NCI-H2029 (cell line): ENCODE results near the gene CDKL5.

ENCODE experiments used
- DNase-seq: peaks from one replicate; lab custom pipeline; 2025; lab: John Stamatoyannopoulos, UW

Gene CDKL5

DNA sequence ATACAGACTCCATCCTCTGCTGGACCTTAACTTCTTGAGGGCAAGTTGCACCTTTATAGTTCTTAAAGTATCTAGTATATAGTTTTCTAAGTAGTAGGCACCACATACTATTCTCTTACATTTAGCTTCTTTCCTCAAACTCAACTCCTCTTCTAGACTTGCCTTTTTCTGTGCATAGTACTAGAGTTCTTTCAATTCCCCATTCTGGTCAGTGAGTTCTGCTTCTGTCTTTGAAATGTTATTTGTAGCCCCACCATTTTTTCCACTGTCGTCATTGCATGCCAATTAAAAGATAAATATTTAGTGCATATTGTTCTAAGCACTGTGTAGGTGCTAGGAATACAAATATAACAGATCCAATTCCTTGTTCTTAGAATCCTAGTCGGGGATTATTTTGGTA lies 31.6 kb downstream of the CDKL5 start:
- no peak for DNase-seq

DNA sequence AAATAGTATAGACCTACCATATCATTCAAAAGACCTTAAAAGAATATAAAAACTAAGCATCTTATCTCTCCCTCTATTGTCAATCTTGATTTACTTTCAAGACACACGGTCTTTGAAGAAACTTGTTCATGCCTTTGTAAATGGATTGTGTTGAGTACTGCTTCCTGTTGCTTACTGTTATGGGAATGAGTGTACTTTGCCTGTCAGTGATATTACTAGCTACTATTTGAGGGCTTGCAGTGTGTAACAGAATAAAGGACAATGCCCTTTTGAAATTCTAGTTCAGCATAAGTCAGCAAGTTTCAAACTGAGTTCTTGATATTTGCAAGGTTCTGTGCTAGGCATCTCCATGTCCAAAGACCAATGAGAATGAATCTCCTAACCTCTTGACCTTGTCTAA lies 36.0 kb downstream of the CDKL5 start:
- no peak for DNase-seq

DNA sequence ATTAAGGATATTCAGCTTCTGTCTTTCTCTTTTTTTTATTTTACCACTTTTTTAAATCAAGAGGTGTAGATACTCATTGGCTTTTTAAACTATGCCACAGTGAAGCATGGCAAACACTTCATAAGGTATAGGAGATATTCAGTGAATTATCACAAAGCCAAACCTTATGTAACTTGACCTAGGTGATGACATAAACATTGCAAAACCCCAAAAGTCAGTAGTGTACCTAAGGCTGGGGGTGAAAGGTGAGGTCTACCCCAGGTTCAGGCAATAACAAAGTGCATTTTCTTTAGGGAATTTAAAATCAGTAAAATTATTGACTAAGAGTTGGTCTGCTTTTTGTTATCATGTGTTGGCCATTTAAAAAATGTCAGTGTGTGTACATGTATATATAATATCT lies 39.1 kb downstream of the CDKL5 start:
- no peak for DNase-seq

DNA sequence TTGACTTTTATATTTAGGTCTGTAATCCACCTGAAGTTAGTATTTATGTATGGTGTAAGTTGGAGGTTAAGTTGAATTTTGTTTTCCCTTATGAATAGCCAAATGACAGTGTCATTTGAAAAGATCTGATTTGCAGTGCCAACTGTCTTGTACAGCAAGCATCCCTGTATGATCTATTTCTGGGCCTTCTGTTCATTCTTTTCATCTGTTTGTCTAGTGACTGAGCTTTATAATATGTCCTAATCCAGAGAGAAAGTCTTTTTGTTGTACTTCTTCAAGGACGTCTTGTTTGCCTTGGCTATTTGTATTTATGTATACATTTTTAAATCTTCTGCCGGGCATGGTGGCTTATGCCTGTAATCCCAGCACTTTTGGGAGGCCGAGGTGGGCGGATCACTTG lies 39.6 kb downstream of the CDKL5 start:
- no peak for DNase-seq

DNA sequence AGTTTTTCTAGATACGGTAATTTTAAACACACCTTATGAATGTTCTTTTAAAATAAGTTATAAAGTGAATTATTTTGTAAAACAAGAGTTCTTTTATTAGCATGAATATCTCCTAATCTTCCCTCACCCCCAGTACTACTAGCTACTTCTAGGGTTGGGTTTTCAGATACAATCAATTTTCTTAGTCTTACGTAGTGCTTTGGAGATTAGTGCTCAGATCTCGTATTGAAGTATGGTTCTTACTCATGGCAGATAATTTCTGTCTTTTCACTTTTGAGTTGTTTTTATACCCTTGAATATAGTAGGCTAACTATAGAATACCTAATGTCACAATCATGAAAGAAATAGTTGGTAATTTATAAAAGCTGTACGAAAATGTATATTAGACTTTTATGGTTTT lies 43.2 kb downstream of the CDKL5 start:
- no peak for DNase-seq

DNA sequence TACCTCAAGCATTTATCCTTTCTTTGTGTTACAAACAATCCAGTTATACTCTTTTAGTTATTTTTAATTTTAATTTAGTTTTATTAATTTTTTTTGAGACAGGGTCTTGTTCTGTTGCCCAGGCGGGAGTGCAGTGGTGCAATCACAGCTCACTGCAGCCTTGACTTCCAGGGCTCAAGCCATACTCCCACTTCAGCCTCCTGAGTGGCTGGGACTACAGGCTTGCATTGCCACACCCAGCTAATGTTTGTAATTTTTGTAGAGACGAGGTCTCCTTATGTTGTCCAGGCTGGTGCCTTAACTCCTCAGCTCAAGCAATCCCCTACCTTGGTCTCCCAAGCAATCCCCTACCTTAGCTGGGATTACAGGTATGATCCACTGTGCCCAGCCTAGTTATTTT lies 45.9 kb downstream of the CDKL5 start:
- DNase-seq: no peak

DNA sequence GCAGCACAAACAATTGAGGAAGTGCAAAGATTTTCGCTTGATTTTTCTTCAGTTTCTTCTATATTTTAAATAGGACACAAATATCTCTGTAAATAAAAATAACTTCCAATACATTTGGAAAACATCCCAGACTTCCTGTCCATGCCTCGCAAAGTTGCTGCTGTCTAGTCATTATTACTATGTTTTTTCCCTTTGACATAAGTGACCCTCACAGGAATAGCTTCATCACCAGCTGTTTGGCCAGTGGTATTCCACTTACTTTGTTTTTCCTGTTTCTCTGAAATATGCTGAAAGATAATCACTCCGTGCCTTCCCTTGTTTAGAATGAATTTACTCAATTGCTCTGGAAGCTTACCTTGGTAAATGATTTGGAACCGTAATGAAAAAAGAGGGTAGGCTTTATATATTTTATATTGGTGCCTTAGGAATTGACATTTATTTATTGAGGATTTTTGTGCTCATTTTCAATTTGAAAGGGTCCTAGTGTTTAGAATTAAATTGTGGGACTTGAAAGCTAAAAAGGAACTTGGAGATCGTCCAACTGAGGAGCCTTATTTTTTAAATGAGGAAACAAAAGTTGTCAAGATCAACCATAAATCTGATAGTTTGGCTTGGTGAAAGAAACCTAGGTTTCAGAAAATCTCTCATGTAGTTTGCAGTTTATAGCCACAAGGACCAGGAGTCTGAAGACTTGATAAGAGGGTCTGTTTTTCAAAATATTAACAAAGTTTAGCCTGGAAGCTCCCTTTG lies 65.6 kb downstream of the CDKL5 start:
- DNase-seq: no peak

DNA sequence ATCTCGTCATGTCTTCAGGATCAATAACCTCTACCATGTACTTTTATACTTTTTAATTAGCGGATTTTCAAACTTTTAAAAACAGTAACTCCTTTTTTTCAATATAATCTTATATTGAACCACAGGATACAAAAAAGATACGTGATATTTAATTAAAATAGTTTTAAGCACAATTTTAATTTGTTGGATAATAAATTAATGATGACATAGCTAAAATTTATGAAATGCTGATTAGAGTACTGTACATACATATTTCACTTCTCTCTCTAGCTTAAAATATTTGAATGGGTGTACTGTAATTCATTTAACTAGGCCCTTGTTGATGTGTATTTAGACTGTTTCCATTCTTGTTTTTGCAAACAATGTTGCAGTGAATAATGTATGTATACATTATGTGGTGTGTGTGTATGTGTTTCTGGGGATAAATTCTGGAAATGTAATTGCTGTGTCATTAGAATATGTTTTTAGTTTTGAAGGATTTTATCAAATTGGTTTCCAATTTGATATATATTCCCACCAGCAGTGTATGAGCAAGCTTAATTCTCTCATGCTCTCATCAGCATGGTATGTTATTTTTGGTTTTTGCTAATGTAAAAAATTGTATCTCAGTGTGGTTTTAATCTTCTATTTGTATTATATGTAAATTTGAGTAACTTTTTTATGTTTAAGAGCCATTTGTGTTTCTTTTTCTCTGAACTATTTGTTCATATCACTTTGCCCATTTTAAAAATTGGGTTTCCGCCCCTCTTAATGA lies 66.4 kb downstream of the CDKL5 start:
- DNase-seq: no peak

DNA sequence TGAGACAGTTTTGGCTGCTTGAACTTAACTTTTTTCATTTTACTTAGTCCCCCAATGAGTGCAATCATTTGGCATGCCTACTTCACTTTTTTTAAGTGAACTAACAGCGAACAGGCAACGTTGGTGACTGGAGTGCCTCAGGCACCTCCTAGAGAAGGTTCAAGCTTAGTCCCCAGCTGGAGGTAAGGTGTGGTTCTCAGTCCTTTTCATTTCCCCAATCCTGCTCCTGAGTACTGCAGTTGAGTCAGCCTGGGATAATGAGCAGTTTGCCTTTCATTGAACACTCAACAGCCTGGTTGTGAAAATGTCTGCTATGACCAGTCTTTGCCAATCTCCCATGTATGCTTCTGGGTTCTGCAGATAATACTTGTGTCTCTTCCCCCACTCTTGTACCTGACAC lies 109.5 kb downstream of the CDKL5 start:
- no peak for DNase-seq

DNA sequence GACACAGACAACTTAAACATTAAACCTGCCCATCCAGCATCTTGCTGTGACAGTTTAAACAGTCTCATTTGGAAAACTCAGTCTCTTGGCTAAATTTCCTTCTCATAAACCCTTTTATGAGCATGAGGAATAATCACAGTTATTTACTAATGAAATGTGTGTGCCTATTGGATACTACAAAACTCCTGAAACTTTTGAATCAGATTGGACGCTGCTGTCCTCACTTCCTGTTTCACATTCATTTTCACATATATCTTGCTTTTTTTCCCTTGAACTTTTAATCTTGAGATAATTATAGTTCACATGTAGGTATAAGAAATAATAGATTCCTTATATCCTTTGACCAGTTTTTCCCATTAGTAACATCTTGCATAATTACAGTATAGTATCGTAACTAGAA lies 111.7 kb downstream of the CDKL5 start:
- DNase-seq: no peak

DNA sequence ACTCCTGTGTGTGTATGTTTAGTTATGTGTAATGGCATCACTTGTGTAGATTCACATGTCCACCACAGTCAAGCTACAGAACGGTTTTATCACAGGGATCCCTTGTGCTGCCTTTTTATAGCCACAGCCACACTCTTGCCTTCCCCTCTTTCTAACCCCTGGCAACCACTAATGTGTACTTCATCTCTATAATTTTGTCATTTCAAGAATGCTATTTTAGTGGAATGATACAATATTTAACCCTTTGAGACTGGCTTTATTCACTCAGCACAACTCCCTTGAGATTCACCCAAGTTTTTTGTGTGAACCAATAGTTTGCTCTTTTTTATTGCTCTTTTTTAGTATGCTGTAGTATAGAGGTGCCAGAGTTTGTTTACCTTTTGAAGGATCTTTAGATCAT lies 112.1 kb downstream of the CDKL5 start:
- no peak for DNase-seq

DNA sequence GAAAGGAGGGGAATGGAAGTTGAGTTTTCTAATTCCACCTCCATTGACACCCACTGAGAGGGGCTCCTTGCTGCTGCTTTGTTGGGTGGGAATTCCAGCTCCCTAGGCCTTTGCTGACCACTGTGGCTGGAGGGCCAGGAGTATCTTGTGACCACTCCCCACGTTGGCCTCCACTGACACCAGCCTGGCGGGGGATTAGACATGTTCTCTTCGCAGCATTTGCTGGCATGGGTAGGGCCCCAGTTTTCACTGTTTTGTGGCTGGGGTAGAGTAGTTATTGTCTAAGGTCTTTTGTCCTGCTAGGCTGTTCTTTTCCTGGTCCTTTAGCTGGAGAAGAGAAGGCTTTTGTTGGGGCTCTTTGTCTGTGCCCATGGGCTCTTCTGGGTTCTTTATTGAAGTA lies 116.7 kb downstream of the CDKL5 start:
- DNase-seq: no peak

DNA sequence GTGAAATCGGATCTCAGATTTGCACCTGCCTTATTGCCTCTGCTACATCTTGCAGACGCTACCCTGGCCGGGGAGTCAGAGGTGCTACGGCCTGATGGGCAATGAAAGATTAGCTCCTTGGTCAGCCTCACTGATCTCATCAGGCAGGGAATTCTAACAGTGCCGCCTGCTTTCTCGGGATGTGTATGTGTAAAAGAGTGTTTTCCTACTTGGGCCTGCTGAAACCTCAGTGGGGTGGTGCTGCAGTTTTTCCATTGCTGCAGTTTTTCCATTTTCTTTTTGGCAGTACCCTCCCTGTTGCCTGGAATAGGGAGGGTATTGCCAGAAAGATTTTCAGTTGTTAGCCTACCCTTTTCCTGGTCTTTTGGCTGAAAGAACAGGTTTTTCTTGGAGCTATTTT lies 117.5 kb downstream of the CDKL5 start:
- DNase-seq: no peak

DNA sequence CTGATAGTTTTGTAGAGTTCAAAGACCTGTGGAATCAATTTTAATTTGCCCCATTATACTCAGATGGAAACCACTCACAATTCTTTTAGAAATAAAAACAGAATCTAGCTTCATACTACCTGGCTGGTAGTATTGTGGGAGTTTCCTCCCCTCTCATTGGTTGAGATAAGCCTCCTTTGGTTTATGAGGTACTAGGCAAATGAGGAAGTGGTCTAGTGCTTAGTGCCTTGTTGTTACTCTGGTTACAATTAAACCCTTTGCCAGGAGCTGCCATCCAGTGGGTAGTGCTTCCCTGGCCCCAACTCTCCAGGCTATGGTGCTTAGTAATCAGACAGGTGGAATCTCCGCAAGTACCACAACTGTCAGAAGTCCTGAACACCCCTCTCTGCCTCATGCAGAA lies 118.3 kb downstream of the CDKL5 start:
- no peak for DNase-seq

DNA sequence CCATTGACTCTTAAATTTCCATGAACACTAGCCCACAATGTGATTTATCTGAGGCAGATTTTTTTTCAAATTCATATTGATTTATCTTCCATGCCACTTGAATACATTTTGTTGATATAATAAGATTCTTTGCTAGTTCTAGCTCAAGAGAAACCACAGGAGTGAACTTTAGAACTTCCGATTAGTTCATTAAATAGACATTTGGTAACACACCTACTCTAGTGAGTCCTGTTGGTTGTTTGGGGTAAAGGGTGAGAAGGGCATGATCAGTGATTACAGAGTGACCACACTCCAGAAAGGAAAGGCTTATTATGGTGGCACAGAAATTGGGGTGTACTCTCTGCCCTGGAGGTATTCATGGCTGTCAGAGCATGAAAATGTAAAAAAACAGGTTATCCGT lies 120.4 kb downstream of the CDKL5 start:
- DNase-seq: no peak

DNA sequence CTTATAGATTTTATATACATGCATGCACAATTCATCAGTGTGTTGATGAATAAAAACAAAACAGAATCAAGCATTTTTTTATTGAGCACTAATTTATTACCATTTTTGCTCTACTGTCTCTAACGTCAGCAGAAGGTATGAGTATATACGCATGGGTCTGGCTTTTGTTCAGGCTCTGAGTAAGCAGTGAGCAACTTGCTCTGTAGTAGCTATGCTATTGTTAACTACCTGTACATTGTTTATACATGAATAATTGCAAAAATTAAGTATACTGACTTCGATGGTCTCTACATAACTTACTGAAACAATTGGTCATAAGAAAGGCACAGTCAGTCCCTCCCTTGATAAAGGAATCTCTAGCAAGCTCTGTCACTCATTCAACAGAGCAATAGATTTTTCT lies 123.6 kb downstream of the CDKL5 start:
- no peak for DNase-seq

DNA sequence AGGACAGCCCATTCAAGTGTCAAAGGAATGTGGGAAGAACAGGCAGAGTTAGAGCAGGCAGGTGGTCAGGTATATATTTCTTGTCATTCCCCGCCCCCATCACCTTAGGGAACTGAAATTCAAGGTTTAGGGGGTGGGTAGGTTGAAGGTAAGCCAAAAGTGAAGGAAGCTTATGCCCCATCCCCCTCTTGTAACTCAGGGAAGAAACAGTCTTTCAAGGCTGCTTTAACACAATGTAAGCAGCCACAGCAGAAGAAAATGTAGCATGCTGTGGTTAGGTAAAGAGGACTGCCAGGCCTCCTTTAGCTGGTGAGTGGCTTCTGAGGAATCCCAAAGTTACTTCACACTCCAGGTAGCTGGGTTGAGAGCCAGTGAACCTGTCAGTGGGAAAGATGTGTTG lies 124.2 kb downstream of the CDKL5 start:
- DNase-seq: no peak

DNA sequence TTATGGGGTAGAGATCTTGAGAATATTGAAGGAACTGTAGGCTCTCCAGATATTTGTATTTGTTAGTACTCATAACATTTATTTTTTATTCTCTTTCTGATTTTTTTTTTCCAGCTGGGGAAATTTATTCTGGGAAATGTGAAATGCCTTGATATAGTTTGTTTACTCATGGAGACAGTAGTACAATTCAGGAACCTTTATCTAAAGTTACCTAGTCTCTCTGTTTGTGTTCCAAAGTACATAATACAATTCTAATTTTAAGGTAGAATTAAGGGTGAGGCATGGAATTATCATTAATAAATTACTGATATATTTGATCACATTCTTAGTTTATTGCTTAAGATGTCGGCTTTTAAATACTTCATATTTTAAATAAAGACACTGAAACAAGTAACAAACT lies 132.5 kb downstream of the CDKL5 start:
- no peak for DNase-seq

DNA sequence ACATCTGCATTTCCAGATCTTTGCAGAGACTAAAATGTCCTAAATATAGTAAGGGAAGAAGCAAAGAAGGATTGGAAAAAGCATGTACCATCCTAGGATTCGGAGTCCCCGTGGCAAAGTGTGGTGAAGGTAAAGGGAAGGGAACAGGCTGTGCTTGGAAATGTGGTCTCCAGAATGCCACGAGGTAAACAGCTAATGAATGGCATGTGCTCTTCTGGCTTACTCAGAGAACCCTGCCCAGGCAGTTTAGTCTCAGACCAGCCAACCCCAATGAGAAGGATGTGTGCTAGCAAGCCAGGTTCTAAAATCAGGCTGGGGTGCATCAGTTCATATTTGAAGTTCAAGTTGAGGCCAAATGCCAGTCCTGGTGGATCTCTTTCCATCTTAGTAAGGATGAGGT lies 133.4 kb downstream of the CDKL5 start:
- DNase-seq: no peak

DNA sequence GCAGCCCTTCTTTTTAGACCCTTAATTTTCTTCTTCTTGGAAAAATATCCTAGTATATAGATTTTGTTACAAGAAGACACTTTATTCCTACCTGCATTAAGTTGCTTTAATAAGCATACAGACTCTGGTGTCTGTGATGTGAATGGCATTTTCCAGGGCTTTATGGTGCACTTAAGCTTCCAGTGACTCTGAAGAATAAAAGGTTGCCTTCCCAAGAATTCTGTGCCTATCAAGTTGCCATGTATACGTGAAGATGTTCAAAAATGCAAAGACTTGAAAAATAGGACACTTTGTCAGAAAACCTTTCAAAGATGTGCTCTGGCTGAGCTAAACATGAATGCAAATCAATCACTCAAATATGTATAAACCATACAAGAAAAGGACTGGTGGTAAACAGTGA lies 135.6 kb downstream of the CDKL5 start:
- no peak for DNase-seq

DNA sequence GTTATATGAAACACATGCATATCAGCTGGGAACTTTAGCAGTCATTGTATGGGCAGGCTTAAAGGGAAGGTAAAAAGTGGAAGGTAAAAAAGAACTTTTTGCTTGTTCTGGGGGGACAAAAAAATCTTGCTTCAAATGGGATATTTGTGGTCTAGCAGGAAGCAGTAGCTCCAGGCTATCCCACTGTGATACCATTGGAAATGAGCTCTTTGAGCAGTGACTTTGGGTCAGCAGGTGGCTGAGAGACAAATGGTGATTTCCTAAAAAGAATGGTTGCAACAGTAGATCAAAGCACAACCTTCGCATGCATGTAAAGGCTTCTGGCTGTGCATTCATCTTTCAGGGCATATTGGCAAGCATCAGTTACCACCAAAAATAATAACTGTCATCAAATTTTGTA lies 140.3 kb downstream of the CDKL5 start:
- no peak for DNase-seq

DNA sequence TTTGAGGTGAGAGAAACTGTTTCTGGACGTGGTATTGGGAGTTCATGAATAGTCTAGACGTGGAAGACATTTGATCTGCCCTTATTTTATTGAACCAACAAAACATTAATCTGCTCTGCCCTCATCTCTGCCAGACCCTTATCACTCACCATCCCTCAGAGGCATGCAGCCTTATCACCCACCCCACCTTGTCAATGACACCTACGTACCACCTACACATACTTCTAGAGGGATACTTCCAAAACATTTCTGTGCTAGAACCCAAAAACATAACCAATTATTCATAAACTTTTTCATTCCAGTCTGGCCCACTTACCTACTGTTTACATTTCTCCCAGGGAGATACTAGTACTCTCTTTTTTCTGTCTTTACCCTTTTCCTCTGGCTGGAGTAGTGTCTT lies 141.3 kb downstream of the CDKL5 start:
- no peak for DNase-seq

DNA sequence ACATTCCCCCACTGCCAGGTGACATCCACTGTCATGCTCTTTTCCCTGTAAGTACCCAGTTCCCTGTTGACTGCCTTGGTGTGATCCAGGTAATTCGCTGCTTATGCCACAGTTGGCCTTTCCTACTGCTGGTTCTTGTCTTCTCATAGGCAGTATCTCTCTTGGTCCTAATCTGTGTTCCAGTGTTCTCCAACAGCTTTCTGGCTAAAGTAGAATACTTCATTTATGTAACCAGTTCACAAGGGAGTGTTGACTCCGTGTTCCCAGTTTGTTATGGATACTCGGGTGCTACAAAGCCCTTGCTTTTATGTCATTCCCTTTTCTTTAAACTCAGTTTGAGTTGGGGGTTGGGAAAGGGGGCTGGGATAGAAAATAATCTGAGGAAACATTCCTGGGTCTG lies 148.1 kb downstream of the CDKL5 start:
- no peak for DNase-seq

DNA sequence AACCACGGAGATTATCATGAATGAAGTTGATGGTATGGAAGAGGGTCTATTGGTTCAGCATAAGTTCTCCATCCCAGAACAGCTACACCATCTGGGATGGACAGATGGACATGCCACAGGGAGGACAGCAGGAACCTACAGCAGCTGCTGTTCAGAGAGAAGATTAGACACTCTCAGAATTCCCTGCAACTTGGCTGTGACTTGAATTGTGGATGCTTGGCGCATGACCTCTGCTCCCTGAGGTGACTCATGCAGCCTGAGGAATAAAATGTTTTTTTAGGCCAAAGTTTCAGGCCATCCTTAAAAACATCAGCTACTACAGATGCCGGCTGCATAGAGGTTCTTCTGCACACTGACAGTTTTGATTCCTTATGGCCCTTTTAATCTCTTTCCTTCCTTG lies 149.2 kb downstream of the CDKL5 start:
- DNase-seq: no peak
